ENCODE measurements around the gene SLFNL1. TPM values are rescaled to one million over a fixed set of nuclear protein-coding genes. Genes with fewer than 3 reads are reported as not detected.
A peak's percentile ranks its signal among the peaks of the same experiment; 100 is the strongest.

The SLFNL1 gene
- polyA plus RNA-seq, 3 donors from 2014 or later = 0.11 to 0.32 TPM; not detected in 1

- H3K4me1 Mint-ChIP-seq = peaks cover 4 to 6% of the 10 kb centered on the region in 2 donors
- DNase-seq = no peak
- no peak overlapping the region for H3K4me3 Mint-ChIP-seq
- H3K9me3 Mint-ChIP-seq = no peaks in the 10 kb centered on the region
- H3K27ac Mint-ChIP-seq = no peak overlapping the region
- H3K27me3 Mint-ChIP-seq (ENCODE audit: low read depth in 3 of 3) = peaks cover 0 to 2% (median 1%) of the 10 kb centered on the region in 3 donors
- H3K36me3 Mint-ChIP-seq = peaks cover 11 to 20% (median 15%) of the 10 kb centered on the region in 3 donors
Observed at GRCh38 chr1:41030872-41031616, 9.5 kb upstream of the SLFNL1 start.

GRCh38 chr1:41028034-41028642 lies 6.6 kb upstream of the SLFNL1 start:
- Mint-ChIP-seq H3K4me3 (no peak overlapping the region), H3K27me3 (ENCODE audit: low read depth in 3 of 3) (peaks cover 1 to 4% (median 2%) of the 10 kb centered on the region in 3 donors), H3K9me3 (no peaks in the 10 kb centered on the region), H3K4me1 (peaks cover 8 to 9% of the 10 kb centered on the region in 2 donors), H3K36me3 (peaks cover 8 to 15% (median 11%) of the 10 kb centered on the region in 3 donors), H3K27ac (peak overlapping the region in 1 of 6 donors; percentile 55)
- no peak for DNase-seq

- Mint-ChIP-seq H3K27me3 (ENCODE audit: low read depth in 3 of 3) (peaks cover 2 to 6% (median 4%) of the 10 kb centered on the region in 3 donors), H3K4me3 (no peak overlapping the region), H3K27ac (peak overlapping the region in 3 of 6 donors; percentile 77 to 85 (median 77)), H3K36me3 (peaks cover 3 to 11% (median 6%) of the 10 kb centered on the region in 3 donors), H3K9me3 (no peaks in the 10 kb centered on the region), H3K4me1 (peaks cover 8 to 9% of the 10 kb centered on the region in 2 donors)
- DNase-seq = no peak
Observed at GRCh38 chr1:41025979-41026819, 4.7 kb upstream of the SLFNL1 start.

GRCh38 chr1:41024953-41025352 lies 3.4 kb upstream of the SLFNL1 start:
- no peak overlapping the region for H3K4me3 Mint-ChIP-seq
- H3K36me3 Mint-ChIP-seq = peaks cover 0 to 4% (median 3%) of the 10 kb centered on the region in 3 donors
- H3K9me3 Mint-ChIP-seq = no peaks in the 10 kb centered on the region
- peaks cover 8 to 9% of the 10 kb centered on the region in 2 donors for H3K4me1 Mint-ChIP-seq
- no peak overlapping the region for H3K27ac Mint-ChIP-seq
- peaks cover 2 to 4% (median 4%) of the 10 kb centered on the region in 3 donors for H3K27me3 Mint-ChIP-seq (ENCODE audit: low read depth in 3 of 3)
- no peak for DNase-seq

GRCh38 chr1:41023279-41023990 lies 1.9 kb upstream of the SLFNL1 start:
- H3K27me3 Mint-ChIP-seq (ENCODE audit: low read depth in 3 of 3) = peaks cover 0 to 10% (median 8%) of the 10 kb centered on the region in 3 donors
- no peaks in the 10 kb centered on the region for H3K9me3 Mint-ChIP-seq
- H3K27ac Mint-ChIP-seq = no peak overlapping the region
- no peak for DNase-seq
- no peak overlapping the region for H3K4me3 Mint-ChIP-seq
- H3K4me1 Mint-ChIP-seq = peaks cover 8 to 9% of the 10 kb centered on the region in 2 donors
- no peaks in the 10 kb centered on the region for H3K36me3 Mint-ChIP-seq

GRCh38 chr1:41022424-41022823 lies 899 bp upstream of the SLFNL1 start:
- Mint-ChIP-seq H3K27ac (no peak overlapping the region), H3K4me3 (no peak overlapping the region), H3K36me3 (no peaks in the 10 kb centered on the region), H3K9me3 (no peaks in the 10 kb centered on the region), H3K27me3 (ENCODE audit: low read depth in 3 of 3) (peaks cover 0 to 11% (median 11%) of the 10 kb centered on the region in 3 donors), H3K4me1 (peaks cover 8 to 9% of the 10 kb centered on the region in 2 donors)
- DNase-seq = no peak

- Mint-ChIP-seq H3K4me3 (no peak overlapping the region), H3K9me3 (no peaks in the 10 kb centered on the region), H3K4me1 (no peaks in the 10 kb centered on the region), H3K27ac (no peak overlapping the region), H3K36me3 (no peaks in the 10 kb centered on the region), H3K27me3 (ENCODE audit: low read depth in 3 of 3) (peaks cover 0 to 15% (median 13%) of the 10 kb centered on the region in 3 donors)
- no peak for DNase-seq
Observed at GRCh38 chr1:41020654-41021053, 871 bp downstream of the SLFNL1 start.

- peaks cover 0 to 15% (median 13%) of the 10 kb centered on the region in 3 donors for H3K27me3 Mint-ChIP-seq (ENCODE audit: low read depth in 3 of 3)
- H3K9me3 Mint-ChIP-seq = no peaks in the 10 kb centered on the region
- H3K4me3 Mint-ChIP-seq = no peak overlapping the region
- no peaks in the 10 kb centered on the region for H3K36me3 Mint-ChIP-seq
- no peak overlapping the region for H3K27ac Mint-ChIP-seq
- no peak for DNase-seq
- H3K4me1 Mint-ChIP-seq = no peaks in the 10 kb centered on the region
Observed at GRCh38 chr1:41020109-41020576, 1.4 kb downstream of the SLFNL1 start.

GRCh38 chr1:41019353-41019745 lies 2.2 kb downstream of the SLFNL1 start:
- no peak overlapping the region for H3K4me3 Mint-ChIP-seq
- no peaks in the 10 kb centered on the region for H3K9me3 Mint-ChIP-seq
- H3K27me3 Mint-ChIP-seq (ENCODE audit: low read depth in 3 of 3) = peaks cover 0 to 13% (median 12%) of the 10 kb centered on the region in 3 donors
- H3K36me3 Mint-ChIP-seq = peaks cover 0 to 3% (median 0%) of the 10 kb centered on the region in 3 donors
- peak overlapping the region in 1 of 6 donors; percentile 15 for H3K27ac Mint-ChIP-seq
- no peak for DNase-seq
- H3K4me1 Mint-ChIP-seq = peaks cover 0 to 3% of the 10 kb centered on the region in 2 donors

GRCh38 chr1:41018018-41018410 lies 3.5 kb downstream of the SLFNL1 start:
- Mint-ChIP-seq H3K36me3 (peaks cover 0 to 3% (median 0%) of the 10 kb centered on the region in 3 donors), H3K4me3 (no peak overlapping the region), H3K9me3 (no peaks in the 10 kb centered on the region), H3K27me3 (ENCODE audit: low read depth in 3 of 3) (peaks cover 0 to 13% (median 11%) of the 10 kb centered on the region in 3 donors), H3K27ac (no peak overlapping the region), H3K4me1 (peaks cover 0 to 3% of the 10 kb centered on the region in 2 donors)
- DNase-seq = no peak

GRCh38 chr1:41017141-41018017 lies 4.1 kb downstream of the SLFNL1 start:
- H3K27me3 Mint-ChIP-seq (ENCODE audit: low read depth in 3 of 3) = peaks cover 0 to 12% (median 11%) of the 10 kb centered on the region in 3 donors
- H3K4me1 Mint-ChIP-seq = peaks cover 0 to 3% of the 10 kb centered on the region in 2 donors
- DNase-seq = no peak
- H3K27ac Mint-ChIP-seq = no peak overlapping the region
- no peaks in the 10 kb centered on the region for H3K9me3 Mint-ChIP-seq
- H3K4me3 Mint-ChIP-seq = no peak overlapping the region
- peaks cover 4 to 7% (median 4%) of the 10 kb centered on the region in 3 donors for H3K36me3 Mint-ChIP-seq

GRCh38 chr1:41015897-41016470 lies 5.5 kb downstream of the SLFNL1 start:
- Mint-ChIP-seq H3K27me3 (ENCODE audit: low read depth in 3 of 3) (peaks cover 0 to 11% (median 8%) of the 10 kb centered on the region in 3 donors), H3K4me3 (no peak overlapping the region), H3K36me3 (peaks cover 6 to 19% (median 14%) of the 10 kb centered on the region in 3 donors), H3K4me1 (peaks cover 0 to 3% of the 10 kb centered on the region in 2 donors), H3K9me3 (no peaks in the 10 kb centered on the region), H3K27ac (no peak overlapping the region)
- no peak for DNase-seq
